Measurements from ENCODE around the gene LINGO1. TPM values are rescaled to one million over a fixed set of nuclear protein-coding genes. Genes with fewer than 3 reads are reported as not detected.

The LINGO1 gene
- total RNA-seq, 1 donor from 2014 or later = 12.0 TPM

DNA sequence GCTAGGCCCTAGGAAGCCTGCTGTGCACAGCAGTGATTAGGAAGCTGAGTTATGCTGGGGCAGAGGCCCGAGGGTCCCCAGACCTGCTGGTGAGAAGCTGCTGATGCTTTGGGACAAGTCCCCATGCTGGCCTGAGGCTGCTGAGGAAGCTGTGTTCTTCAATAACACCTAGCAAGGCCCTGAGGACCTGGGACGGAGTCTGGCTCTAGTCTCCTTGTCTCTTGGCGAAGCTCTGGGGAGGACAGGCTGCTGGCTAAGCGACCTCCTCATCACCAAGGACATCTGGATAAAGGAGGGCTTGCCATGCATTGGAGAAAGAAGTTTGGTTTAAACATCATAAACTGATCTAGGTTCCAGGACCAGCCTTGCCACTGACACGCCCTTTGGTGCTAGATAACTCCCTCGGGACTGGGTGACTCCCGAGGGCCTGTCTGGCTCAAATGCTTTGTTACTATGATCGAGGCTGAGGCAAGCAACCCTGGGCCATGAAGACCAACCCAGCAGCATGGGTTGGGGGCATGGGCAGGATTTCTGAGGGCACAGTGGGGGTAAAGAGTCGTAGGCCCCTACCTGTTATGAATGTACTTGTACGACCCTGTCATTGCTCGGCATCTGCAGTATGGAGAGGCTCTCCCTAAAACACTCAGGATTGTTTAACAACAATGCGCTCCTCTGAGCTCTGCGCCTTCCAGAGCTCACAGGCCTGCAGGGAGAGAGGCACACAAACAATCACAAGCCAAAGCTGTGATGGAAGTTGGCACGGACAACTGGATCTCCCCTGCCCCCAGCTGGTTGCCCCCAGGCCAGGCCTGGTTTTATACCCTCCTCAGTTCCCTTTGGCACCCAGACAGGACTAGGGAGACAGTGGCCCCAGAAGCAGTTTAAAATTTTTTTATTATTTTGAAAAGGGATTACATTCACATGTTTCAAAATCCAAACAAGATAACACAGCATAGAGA is 64.4 kb downstream of the LINGO1 start:
- Mint-ChIP-seq H3K36me3 (ENCODE audit: low read depth) (no peaks in the 10 kb centered on the region), H3K4me1 (ENCODE audit: low read depth) (peaks cover 27% of the 10 kb centered on the region), H3K27me3 (ENCODE audit: low read depth) (peaks cover 5% of the 10 kb centered on the region), H3K27ac (ENCODE audit: unreplicated experiment) (peak overlapping the region; percentile 83), H3K4me3 (ENCODE audit: unreplicated experiment) (peak overlapping the region; percentile 59), H3K9me3 (ENCODE audit: low read depth) (no peaks in the 10 kb centered on the region)
- TF ChIP-seq, protein P1, sequence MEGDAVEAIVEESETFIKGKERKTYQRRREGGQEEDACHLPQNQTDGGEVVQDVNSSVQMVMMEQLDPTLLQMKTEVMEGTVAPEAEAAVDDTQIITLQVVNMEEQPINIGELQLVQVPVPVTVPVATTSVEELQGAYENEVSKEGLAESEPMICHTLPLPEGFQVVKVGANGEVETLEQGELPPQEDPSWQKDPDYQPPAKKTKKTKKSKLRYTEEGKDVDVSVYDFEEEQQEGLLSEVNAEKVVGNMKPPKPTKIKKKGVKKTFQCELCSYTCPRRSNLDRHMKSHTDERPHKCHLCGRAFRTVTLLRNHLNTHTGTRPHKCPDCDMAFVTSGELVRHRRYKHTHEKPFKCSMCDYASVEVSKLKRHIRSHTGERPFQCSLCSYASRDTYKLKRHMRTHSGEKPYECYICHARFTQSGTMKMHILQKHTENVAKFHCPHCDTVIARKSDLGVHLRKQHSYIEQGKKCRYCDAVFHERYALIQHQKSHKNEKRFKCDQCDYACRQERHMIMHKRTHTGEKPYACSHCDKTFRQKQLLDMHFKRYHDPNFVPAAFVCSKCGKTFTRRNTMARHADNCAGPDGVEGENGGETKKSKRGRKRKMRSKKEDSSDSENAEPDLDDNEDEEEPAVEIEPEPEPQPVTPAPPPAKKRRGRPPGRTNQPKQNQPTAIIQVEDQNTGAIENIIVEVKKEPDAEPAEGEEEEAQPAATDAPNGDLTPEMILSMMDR (IDR thresholded peaks at IDR 0.05) = peak; percentile 56
- DNase-seq (ENCODE audit: low spot score) = no peak

DNA sequence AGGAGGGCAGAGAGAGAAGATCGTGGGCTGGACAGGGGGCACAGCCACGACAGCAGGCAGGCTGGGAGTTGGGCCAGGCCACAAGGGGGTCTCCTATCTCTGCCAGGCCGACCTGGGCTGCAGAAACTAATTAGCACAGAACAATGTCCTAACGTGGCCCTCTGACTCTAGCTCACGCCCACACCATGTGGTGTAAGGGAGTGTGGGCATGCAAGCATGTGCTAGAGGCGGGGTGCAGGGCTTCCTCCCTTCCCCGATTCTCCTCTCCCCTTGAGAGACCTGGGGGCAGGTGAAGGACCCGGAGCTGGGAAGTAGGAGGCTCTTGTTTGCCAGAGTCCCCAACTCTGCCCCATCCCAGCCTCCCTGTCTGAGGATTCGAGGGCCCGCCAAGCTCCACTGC is 65.5 kb downstream of the LINGO1 start:
- TF ChIP-seq, protein P1 (IDR thresholded peaks at IDR 0.05) = no peak
- DNase-seq (ENCODE audit: low spot score) = no peak
- no peak overlapping the region for H3K27ac Mint-ChIP-seq (ENCODE audit: unreplicated experiment)
- H3K36me3 Mint-ChIP-seq (ENCODE audit: low read depth) = no peaks in the 10 kb centered on the region
- no peak overlapping the region for H3K4me3 Mint-ChIP-seq (ENCODE audit: unreplicated experiment)
- H3K9me3 Mint-ChIP-seq (ENCODE audit: low read depth) = no peaks in the 10 kb centered on the region
- peaks cover 27% of the 10 kb centered on the region for H3K4me1 Mint-ChIP-seq (ENCODE audit: low read depth)
- H3K27me3 Mint-ChIP-seq (ENCODE audit: low read depth) = peaks cover 5% of the 10 kb centered on the region

DNA sequence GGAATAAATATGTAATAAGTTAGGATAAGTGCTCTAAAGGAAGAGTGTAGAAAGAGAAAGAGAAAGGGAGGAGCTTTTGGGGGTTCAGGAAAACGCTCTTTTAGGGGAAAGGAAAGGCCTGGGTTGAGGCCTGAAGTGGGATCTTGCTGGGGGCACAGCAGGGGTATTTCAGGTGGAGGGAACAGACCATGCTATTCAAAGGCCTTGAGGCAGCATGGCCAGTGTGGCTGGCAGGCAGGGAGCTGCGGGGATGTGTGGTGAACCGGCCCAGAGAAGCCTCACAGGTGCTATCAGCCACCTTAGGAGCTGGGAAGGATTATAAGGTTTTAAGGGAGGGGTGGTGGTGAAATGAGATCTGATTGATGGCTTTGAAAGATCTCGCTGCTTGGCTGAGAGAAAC is 66.6 kb downstream of the LINGO1 start:
- H3K27me3 Mint-ChIP-seq (ENCODE audit: low read depth) = peaks cover 5% of the 10 kb centered on the region
- H3K4me1 Mint-ChIP-seq (ENCODE audit: low read depth) = peaks cover 27% of the 10 kb centered on the region
- no peak overlapping the region for H3K27ac Mint-ChIP-seq (ENCODE audit: unreplicated experiment)
- DNase-seq (ENCODE audit: low spot score) = no peak
- TF ChIP-seq, protein P1 (IDR thresholded peaks at IDR 0.05) = no peak
- H3K9me3 Mint-ChIP-seq (ENCODE audit: low read depth) = no peaks in the 10 kb centered on the region
- no peak overlapping the region for H3K4me3 Mint-ChIP-seq (ENCODE audit: unreplicated experiment)
- H3K36me3 Mint-ChIP-seq (ENCODE audit: low read depth) = no peaks in the 10 kb centered on the region

DNA sequence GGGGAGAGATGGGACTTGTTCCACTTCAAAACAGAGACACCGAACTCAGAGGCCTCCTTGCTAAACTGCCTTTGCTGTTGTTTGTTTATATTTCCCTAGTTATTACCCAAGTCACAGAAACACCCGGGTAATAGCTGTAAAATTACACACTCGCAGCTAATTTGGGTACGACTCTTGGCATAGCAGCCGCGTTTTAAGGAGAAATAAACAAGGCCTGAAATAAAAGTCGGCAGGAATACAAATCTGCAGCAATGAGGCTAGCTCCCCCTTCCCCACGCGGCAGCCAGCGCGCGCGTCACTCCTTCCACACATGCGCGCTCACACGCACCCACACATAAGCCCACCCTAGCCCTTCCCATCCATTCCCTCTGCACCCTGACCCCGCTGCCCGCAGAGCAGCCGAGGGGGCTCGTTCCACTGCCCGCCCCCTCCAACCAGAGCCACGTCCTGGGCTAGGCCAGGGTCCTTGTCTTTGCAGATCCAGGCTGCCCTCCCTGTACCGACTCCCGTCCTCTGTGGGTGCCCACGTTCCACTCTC is 67.3 kb downstream of the LINGO1 start:
- Mint-ChIP-seq H3K4me3 (ENCODE audit: unreplicated experiment) (no peak overlapping the region), H3K27me3 (ENCODE audit: low read depth) (peaks cover 5% of the 10 kb centered on the region), H3K27ac (ENCODE audit: unreplicated experiment) (no peak overlapping the region), H3K36me3 (ENCODE audit: low read depth) (no peaks in the 10 kb centered on the region), H3K4me1 (ENCODE audit: low read depth) (peaks cover 27% of the 10 kb centered on the region), H3K9me3 (ENCODE audit: low read depth) (no peaks in the 10 kb centered on the region)
- TF ChIP-seq, protein P1 (IDR thresholded peaks at IDR 0.05) = no peak
- DNase-seq (ENCODE audit: low spot score) = no peak

DNA sequence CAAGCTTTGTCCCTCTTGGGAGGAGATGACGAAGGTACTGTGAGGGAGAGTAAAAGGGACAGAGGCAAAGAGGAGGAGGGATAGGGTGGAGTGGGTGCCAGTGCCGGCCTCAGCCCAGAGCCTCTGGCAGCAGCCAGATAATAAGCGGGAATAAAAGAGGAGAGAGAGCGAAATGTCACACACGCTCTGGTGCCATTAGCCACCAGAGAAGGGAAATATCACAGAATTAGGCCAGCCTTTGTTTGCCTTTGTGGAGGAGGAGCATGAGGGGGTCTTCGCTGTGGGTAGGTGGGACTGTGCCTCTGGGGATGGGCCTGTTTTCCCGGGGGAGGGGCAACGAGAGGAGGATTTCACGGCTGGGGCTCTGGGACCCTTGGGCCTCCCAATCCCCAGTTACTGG is 67.8 kb downstream of the LINGO1 start:
- no peak overlapping the region for H3K4me3 Mint-ChIP-seq (ENCODE audit: unreplicated experiment)
- TF ChIP-seq, protein P1 (IDR thresholded peaks at IDR 0.05) = no peak
- H3K27me3 Mint-ChIP-seq (ENCODE audit: low read depth) = peaks cover 5% of the 10 kb centered on the region
- H3K4me1 Mint-ChIP-seq (ENCODE audit: low read depth) = peaks cover 24% of the 10 kb centered on the region
- H3K9me3 Mint-ChIP-seq (ENCODE audit: low read depth) = no peaks in the 10 kb centered on the region
- DNase-seq (ENCODE audit: low spot score) = no peak
- no peak overlapping the region for H3K27ac Mint-ChIP-seq (ENCODE audit: unreplicated experiment)
- H3K36me3 Mint-ChIP-seq (ENCODE audit: low read depth) = no peaks in the 10 kb centered on the region
